ENCODE data around the gene MMP25. TPM values are rescaled to one million over a fixed set of nuclear protein-coding genes. Genes with fewer than 3 reads are reported as not detected.

The MMP25 gene
- polyA plus RNA-seq, 1 donor (not counting 4 experiments of a cell fraction or from before 2014, with no cell fraction given), result 0.09 TPM

GRCh38 chr16:3029491-3030221 lies 16.7 kb upstream of the MMP25 start:
- FAIRE-seq (no peak), DNase-seq (ENCODE audit: low read depth, low spot score) (no peak)
- H3K9me1 ChIP-seq (ENCODE audit: control insufficient read depth, extremely low read depth, insufficient read depth, low read length), result no peaks in the 10 kb centered on the region
- no peaks in the 10 kb centered on the region for H3K79me2 ChIP-seq (ENCODE audit: control insufficient read depth, insufficient read depth, low read length)
- H3K4me3 ChIP-seq (ENCODE audit: control insufficient read depth in 2 of 3, extremely low read depth in 1 of 3, insufficient read depth in 2 of 3, low read depth in 1 of 3, low read length in 3 of 3), result no peak overlapping the region
- H3K9me3 ChIP-seq (ENCODE audit: control insufficient read depth, low read depth, low read length), result no peaks in the 10 kb centered on the region
- no peaks in the 10 kb centered on the region for H4K20me1 ChIP-seq (ENCODE audit: control insufficient read depth, extremely low read depth, insufficient read depth, low read length)
- H2AFZ ChIP-seq (ENCODE audit: control insufficient read depth, low read length), result peak overlapping the region; percentile 22
- peaks cover 7% of the 10 kb centered on the region for H3K4me1 ChIP-seq (ENCODE audit: control insufficient read depth, extremely low read depth, insufficient read depth, low read length)
- TF ChIP-seq, protein P1, sequence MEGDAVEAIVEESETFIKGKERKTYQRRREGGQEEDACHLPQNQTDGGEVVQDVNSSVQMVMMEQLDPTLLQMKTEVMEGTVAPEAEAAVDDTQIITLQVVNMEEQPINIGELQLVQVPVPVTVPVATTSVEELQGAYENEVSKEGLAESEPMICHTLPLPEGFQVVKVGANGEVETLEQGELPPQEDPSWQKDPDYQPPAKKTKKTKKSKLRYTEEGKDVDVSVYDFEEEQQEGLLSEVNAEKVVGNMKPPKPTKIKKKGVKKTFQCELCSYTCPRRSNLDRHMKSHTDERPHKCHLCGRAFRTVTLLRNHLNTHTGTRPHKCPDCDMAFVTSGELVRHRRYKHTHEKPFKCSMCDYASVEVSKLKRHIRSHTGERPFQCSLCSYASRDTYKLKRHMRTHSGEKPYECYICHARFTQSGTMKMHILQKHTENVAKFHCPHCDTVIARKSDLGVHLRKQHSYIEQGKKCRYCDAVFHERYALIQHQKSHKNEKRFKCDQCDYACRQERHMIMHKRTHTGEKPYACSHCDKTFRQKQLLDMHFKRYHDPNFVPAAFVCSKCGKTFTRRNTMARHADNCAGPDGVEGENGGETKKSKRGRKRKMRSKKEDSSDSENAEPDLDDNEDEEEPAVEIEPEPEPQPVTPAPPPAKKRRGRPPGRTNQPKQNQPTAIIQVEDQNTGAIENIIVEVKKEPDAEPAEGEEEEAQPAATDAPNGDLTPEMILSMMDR (optimal IDR thresholded peaks at IDR 0.05 in 1 of 3, IDR thresholded peaks at IDR 0.05 in 1 of 3, conservative IDR thresholded peaks at IDR 0.05 in 1 of 3; ENCODE audit: extremely low read depth in 1 of 3, insufficient read depth in 2 of 3, low read length in 3 of 3), result no peak
- TF ChIP-seq EZH2 (IDR thresholded peaks at IDR 0.05; ENCODE audit: low read length), result no peak
- H3K4me2 ChIP-seq (ENCODE audit: control insufficient read depth, extremely low read depth, insufficient read depth, low read depth, low read length), result peak overlapping the region; percentile 58
- peaks cover 19% of the 10 kb centered on the region for H3K27me3 ChIP-seq (ENCODE audit: control insufficient read depth, extremely low read depth, insufficient read depth, low read length)
- no peak overlapping the region for H3K27ac ChIP-seq (ENCODE audit: control insufficient read depth, insufficient read depth, low read length)
- dilution Hi-C loops (cut with MboI; ENCODE audit: extremely low pct_ligation_motif_present, low sequenced_read_pairs), result no loop called here
- H3K36me3 ChIP-seq (ENCODE audit: control insufficient read depth in 2 of 2, extremely low read depth in 1 of 2, insufficient read depth in 2 of 2, low read length in 2 of 2), result peaks cover 11 to 14% of the 10 kb centered on the region in 2 experiments
- H3K9ac ChIP-seq (ENCODE audit: control insufficient read depth, extremely low read depth, insufficient read depth, low read length), result no peak overlapping the region

DNA sequence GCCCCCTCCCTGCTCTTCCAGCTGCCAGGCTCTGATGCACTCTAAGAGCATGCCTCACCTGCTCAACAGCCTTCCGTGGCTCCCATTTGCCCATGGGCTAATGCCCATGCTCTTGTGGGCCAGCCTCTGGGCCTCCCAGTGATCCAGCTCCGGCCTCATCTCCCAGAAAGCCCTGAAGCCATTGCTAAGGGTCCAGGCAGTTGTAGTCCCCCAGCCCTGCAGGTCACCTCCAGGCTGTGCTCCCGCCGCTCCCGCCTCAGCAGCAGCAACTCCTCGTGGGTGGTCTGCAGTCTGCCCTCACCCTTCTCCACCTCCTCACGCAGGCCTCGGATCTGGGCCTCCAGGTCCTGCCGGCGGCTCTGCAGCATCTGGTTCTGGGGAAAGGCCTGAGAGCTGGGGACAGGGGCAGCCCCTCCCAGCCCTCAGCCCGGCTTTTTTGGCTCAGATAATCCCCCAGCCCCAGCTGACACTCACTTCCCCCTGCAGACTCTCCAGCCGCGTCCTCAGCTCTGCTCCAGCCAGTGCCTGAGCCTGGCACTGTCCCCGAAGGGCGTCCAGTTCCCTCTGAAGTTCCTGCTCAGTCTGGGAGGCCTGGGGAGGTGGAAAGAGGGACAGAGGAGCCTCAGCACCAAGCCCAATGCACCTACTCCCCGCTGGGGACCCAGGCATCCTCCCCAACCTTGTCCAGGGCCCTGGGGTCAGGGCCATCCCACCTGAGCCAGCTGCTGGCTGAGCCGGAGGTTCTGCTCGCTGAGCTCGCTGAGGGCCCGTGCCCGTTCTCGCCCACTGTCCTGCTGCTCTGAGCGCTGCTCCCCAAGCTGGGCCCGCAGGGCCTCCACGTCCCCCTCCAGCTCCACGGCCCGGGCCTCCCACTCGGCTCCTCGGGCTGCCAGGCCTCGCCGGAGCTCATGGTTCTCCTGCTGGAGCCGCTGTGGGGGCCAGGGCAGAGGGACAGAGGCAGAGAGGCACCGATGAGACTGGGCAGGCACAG lies 15.8 kb upstream of the MMP25 start:
- peaks cover 5% of the 10 kb centered on the region for H3K4me1 ChIP-seq (ENCODE audit: control insufficient read depth, extremely low read depth, insufficient read depth, low read length)
- no peak for DNase-seq (ENCODE audit: low read depth, low spot score)
- H3K9me3 ChIP-seq (ENCODE audit: control insufficient read depth, low read depth, low read length), result no peaks in the 10 kb centered on the region
- no peak overlapping the region for H3K4me3 ChIP-seq (ENCODE audit: control insufficient read depth in 2 of 3, extremely low read depth in 1 of 3, insufficient read depth in 2 of 3, low read depth in 1 of 3, low read length in 3 of 3)
- H3K27ac ChIP-seq (ENCODE audit: control insufficient read depth, insufficient read depth, low read length), result no peak overlapping the region
- H3K36me3 ChIP-seq (ENCODE audit: control insufficient read depth in 2 of 2, extremely low read depth in 1 of 2, insufficient read depth in 2 of 2, low read length in 2 of 2), result peaks cover 11% of the 10 kb centered on the region in 2 experiments
- peaks cover 23% of the 10 kb centered on the region for H3K27me3 ChIP-seq (ENCODE audit: control insufficient read depth, extremely low read depth, insufficient read depth, low read length)
- no peak for FAIRE-seq
- H2AFZ ChIP-seq (ENCODE audit: control insufficient read depth, low read length), result no peak overlapping the region
- H3K9ac ChIP-seq (ENCODE audit: control insufficient read depth, extremely low read depth, insufficient read depth, low read length), result no peak overlapping the region
- no peaks in the 10 kb centered on the region for H4K20me1 ChIP-seq (ENCODE audit: control insufficient read depth, extremely low read depth, insufficient read depth, low read length)
- H3K9me1 ChIP-seq (ENCODE audit: control insufficient read depth, extremely low read depth, insufficient read depth, low read length), result no peaks in the 10 kb centered on the region
- dilution Hi-C loops (cut with MboI; ENCODE audit: extremely low pct_ligation_motif_present, low sequenced_read_pairs), result no loop called here
- no peaks in the 10 kb centered on the region for H3K79me2 ChIP-seq (ENCODE audit: control insufficient read depth, insufficient read depth, low read length)
- TF ChIP-seq EZH2 (IDR thresholded peaks at IDR 0.05; ENCODE audit: low read length), result no peak
- H3K4me2 ChIP-seq (ENCODE audit: control insufficient read depth, extremely low read depth, insufficient read depth, low read depth, low read length), result no peak overlapping the region

Measured in keratinocyte (primary cell).